ENCODE measurements around the gene KCNMA1.
A peak's percentile ranks its signal among the peaks of the same experiment; 100 is the strongest.

KCNMA1 gene

GRCh38 chr10:77016278-77016815, 621.3 kb downstream of the KCNMA1 start:
- no peak for DNase-seq (ENCODE audit: low read depth)

- DNase-seq (ENCODE audit: low read depth): no peak
These were observed 622.2 kb downstream of the KCNMA1 start for GRCh38 chr10:77015360-77015759.

DNA sequence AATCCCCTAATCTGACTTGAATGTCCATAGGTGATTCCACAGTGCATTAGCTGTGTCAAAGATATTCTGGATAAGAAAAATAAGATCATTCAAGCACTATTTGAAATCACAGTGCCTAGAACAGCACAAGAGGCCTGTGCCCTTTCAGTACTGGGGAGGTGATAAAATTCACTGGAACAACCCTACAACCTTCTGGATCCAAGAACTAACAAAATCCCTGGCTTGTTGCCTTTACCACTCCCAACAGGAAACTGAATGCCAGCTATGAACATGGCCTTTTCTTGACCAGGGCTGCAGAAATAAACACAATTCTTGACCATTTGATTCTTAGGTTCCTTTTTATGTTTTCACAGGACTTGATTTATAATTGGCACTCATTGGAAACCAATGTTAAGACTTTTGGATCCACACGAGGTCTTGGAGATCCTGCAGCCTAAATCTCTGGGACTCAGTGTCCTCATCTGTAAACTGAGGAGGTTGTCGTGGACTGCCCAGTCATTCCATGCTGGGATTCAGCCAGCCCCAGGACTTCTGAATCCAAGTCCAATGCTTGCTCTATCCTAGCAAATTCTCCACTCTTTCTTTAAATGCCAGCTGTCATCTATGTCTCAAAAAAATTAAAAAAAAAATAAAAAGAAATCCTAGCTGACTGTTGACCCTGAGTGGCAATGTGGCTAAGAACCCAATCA, 624.7 kb downstream of the KCNMA1 start:
- no peak for DNase-seq (ENCODE audit: low read depth)

DNA sequence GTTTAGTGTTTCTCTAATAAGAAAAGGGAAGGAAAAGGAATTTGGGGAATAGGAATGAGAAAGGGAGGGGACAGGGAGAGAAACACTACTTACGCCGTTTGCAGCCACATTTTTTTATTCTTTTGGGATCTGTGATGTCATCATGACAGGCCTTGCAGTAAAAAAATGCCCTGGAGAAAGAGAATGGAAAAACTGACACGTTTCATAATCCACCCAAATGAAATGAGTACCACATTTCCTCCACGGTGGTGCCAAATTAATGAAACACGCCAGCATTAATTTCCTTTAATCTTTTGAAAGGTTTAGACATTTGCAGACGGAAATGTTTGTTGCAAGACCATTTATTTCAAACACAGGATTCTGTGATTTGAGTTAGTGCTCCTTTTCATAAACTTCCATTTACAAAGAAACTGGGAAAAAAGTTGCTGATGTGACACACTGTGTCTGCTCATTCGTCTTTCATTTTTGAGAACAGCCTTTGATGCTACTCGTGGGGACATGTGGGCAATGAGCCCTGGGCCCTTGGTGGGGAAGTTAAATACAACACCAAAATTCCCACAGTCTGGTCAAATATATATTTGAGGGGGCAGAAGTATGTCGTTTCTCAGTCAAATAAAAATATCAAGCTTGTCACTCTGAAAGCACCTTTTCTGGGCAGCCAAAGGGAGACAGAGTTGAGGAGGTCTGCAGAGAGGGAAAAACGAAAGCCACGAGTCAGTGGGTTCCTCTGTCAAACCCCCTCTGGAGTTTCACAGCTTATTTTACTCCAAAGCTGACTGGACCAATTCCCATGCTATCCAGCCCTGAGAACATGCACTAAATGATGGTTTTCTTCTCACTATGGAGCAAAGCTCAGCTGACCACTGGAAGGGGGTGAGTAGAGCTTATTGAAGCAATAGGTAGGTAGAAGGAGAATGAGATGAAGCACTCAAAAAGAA, 625.5 kb downstream of the KCNMA1 start:
- no peak for DNase-seq (ENCODE audit: low read depth)

GRCh38 chr10:77010430-77010829, 627.2 kb downstream of the KCNMA1 start:
- no peak for DNase-seq (ENCODE audit: low read depth)

GRCh38 chr10:77007834-77008233, 629.8 kb downstream of the KCNMA1 start:
- no peak for DNase-seq (ENCODE audit: low read depth)

DNA sequence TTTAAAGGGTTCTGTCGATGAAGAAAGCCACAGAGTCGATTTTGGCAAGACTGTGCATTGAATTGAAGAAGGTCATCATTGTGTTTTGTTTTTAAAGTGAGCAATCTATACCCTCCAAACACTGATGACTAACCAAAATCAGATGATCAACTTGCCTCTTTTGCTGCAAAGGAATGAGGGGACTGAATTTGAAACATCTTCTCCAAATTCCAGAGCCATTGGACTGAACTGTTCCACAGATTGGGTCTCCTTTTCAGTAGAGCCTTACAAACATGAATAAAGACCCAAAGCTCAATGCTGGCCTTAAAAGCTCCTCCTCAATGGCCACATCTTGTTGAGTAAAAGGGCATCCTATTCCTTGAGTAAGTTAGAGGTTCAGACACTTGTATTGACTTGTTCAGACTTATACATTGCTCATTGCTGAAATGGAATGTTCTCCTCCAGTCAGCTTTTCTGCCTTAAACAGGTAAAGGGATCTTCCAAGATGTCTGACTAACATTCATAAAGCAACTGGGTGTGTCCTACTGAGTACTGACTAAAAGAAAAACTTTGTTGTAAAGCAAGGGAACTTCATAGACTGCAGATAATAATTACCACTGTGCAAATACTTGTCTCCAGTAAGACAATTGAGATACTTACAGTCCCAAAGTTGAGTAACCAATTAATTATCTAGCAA, 630.6 kb downstream of the KCNMA1 start:
- no peak for DNase-seq (ENCODE audit: low read depth)

- DNase-seq (ENCODE audit: low read depth): no peak
These were observed 631.7 kb downstream of the KCNMA1 start for GRCh38 chr10:77005871-77006270.

DNA sequence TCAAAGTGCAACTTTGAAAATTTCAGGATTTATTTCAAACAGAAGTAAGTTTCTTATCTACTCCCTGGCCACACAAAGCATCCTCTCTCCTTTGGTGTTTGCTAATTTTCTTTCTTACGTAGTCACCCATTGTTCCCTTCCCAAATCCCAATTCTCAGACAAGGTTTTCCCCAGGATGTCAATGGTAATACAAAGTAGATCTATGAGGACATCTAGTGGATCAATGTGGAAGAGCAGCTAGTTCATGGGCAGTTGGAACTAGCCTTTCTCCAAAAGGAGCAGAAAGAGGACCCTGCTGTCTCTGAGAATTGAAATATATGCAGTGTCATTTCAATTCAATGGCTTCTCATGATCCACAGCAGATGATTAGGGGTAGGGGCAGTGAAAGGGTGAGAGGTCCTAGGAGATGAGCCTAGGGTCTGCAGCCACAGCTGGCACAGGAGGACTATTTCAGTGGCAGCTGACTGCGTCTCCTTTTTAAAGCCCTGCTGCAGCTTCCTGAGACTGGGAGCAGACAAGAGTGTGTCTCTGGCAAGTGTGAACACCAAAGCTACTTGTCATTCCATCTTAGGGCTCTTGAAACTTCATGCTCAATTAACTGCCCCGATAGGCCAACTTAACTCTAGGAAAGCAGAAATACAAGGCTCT, 632.6 kb downstream of the KCNMA1 start:
- peak; percentile 68 for DNase-seq (ENCODE audit: low read depth)

- no peak for DNase-seq (ENCODE audit: low read depth)
These were observed 634.7 kb downstream of the KCNMA1 start for GRCh38 chr10:77002872-77003271.

GRCh38 chr10:77001206-77001605, 636.4 kb downstream of the KCNMA1 start:
- DNase-seq (ENCODE audit: low read depth): no peak

- DNase-seq (ENCODE audit: low read depth): no peak
These were observed 639.2 kb downstream of the KCNMA1 start for GRCh38 chr10:76998451-76998850.

GRCh38 chr10:76997631-76998030, 640.0 kb downstream of the KCNMA1 start:
- DNase-seq (ENCODE audit: low read depth): no peak

DNA sequence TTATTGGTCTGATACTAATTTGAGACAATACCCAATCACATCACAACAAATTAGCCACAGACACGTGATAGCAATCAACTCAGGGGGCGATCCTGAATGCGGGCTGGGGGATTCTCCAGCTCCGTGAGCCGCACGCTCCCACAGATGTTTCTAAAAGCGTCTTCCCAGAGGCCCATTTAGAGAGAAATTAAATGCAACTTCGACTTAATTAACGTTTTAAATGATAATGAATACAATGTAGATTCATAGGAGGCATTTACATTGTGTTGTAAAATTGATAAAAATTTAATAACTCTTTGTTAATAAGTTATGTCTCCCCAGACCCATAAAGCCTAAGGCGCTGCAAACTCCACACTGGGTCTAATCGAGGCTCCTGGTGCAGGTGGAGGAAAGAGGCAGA, 642.6 kb downstream of the KCNMA1 start:
- DNase-seq (ENCODE audit: low read depth): no peak

GRCh38 chr10:76993213-76993612, 644.4 kb downstream of the KCNMA1 start:
- DNase-seq (ENCODE audit: low read depth): no peak

DNA sequence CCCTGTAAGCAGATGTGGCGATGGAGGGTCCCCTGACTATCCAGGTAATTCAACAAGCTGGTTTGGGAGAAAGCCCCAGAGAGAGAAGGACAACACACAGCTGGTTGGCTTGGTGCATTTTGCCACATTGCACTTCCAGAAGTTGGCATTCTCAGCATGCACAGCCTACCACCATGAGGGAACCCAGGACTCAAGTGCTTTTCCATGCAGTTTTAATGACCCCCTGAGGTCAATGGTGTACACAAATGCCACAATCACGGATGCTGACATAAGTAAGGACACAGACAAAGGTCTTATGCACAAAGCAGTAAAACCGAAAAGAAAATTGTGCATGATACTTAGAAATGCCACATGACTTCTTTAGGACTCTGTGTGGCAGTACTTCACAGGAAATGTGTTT, 645.1 kb downstream of the KCNMA1 start:
- DNase-seq (ENCODE audit: low read depth): no peak

DNA sequence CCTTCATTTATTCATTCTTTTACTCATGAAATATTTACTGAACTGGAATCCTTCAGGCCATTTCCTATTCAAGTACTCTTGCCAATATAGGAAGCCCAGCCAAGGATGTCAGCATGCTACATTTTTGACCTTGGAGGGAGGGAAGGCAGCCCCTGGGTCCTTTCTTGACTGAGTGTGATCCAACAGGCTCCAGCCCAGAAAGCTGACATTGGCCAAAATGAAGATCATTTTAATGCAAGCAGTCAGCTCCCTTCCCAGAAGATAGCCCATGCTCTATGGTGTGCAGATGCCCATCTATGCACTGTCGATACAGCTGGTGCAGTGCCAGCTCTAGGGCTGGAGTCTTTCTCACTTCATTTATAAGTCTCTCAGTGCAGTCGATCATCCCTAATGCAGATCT, 646.0 kb downstream of the KCNMA1 start:
- DNase-seq (ENCODE audit: low read depth): no peak

- no peak for DNase-seq (ENCODE audit: low read depth)
These were observed 647.0 kb downstream of the KCNMA1 start for GRCh38 chr10:76990561-76990960.

DNA sequence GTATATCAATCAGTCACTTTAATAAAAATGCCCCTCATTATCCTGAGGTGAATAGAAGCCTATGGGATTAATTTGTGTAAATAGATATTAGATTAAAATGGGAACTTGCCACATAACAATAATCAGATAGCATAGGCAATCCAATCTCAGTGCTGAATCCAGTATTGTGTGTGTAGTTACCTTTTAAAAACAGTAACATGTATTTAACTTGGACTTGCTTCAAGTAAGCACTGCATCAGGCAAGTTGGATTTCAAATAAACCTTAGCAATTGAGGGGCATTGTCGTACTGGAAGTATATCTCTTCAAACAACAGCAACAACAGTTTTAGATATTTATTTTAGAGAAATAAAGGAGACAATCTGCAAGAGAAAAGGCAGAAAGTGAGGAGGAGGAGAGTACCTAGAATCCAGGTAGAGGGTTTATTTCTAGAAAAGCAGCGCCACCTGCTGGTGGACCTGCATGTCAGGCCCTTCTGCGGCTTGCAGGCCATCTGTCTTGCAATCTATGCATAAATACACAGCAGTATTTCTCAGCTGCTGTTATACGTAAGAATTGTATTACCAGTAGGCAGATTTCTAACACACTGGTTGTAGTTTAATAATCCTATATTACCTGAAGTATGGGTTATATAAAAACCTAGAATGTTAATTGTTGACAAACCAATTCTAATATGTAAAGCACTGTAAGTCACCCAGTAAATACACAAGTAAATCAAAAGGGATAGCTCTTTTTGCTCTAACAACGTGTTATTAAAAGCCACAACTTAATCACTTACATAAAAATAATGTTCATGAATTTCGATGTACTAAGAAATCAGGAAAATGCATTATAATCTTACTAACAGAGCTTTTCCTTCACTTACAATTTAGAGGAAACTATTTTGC, 652.8 kb downstream of the KCNMA1 start:
- peak; percentile 79 for DNase-seq (ENCODE audit: low read depth)

DNA sequence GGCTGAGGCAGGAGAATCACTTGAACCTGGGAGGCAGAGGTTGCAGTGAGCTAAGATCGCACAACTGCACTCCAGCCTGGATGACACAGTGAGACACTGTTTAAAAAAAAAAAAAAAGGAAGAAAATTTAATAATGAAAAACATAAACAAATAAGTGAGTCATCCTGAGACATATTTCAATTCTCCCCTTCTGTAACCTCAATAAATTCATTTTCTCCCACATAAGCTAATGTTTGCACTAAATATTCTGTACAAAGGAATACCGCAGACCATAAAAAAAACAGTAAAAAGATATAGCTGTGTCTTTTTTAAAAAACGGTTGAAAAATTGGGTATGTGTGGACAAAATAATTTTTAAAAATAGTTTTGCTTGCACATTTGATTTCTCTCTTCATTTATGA, 654.0 kb downstream of the KCNMA1 start:
- no peak for DNase-seq (ENCODE audit: low read depth)

DNA sequence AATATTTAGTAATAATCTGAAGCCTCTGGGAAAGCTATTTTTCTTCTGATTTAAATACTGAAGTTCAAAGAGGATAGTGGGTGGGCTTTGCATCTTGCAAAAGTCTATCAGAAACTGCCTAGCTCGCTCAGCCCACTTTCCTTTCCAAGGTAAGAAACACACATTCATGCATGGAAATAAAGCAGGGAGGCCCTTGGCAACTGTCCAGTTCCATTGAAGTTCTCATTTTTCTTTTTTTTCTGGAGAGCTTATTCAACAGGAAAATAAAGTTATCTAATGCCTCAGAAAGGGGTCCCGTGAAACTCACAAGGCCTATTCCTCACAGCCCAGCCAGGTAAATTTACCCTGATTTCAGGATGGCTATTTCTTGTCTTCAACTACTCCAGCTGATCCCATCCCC, 654.9 kb downstream of the KCNMA1 start:
- DNase-seq (ENCODE audit: low read depth): no peak
